ENCODE measurements around the gene RPS3A.
A peak's percentile ranks its signal among the peaks of the same experiment; 100 is the strongest.

The RPS3A gene

GRCh38 chr4:151099976-151100417, 569 bp downstream of the RPS3A start:
- TF ChIP-seq ZNF70 (CRISPR knock-in tag; IDR thresholded peaks at IDR 0.05) = no peak
- TF ChIP-seq PPARA (CRISPR knock-in tag; IDR thresholded peaks at IDR 0.05; ENCODE audit: borderline replicate concordance) = no peak
- TF ChIP-seq TCF4 (CRISPR knock-in tag; IDR thresholded peaks at IDR 0.05; ENCODE audit: borderline replicate concordance) = no peak
- no peak for TF ChIP-seq SNAI2 (CRISPR knock-in tag; IDR thresholded peaks at IDR 0.05)
- TF ChIP-seq PATZ1 (CRISPR knock-in tag; IDR thresholded peaks at IDR 0.05; ENCODE audit: borderline replicate concordance) = no peak
- peak; percentile 44 for ATAC-seq

- no peak for ATAC-seq
- TF ChIP-seq ZFP3 (CRISPR knock-in tag; IDR thresholded peaks at IDR 0.05) (no peak), ZNF70 (CRISPR knock-in tag; IDR thresholded peaks at IDR 0.05) (no peak), RARB (CRISPR knock-in tag; IDR thresholded peaks at IDR 0.05) (no peak), PATZ1 (CRISPR knock-in tag; IDR thresholded peaks at IDR 0.05; ENCODE audit: borderline replicate concordance) (no peak)
These were observed 1.1 kb downstream of the RPS3A start for GRCh38 chr4:151100531-151100930.

GRCh38 chr4:151103758-151104157, 4.3 kb downstream of the RPS3A start:
- ATAC-seq = no peak
- TF ChIP-seq ZC3H10 (CRISPR knock-in tag; IDR thresholded peaks at IDR 0.05) (no peak), CSDC2 (CRISPR knock-in tag; IDR thresholded peaks at IDR 0.05) (no peak), ZFP3 (CRISPR knock-in tag; IDR thresholded peaks at IDR 0.05) (no peak), GLIS3 (CRISPR knock-in tag; IDR thresholded peaks at IDR 0.05) (no peak), TSHZ2 (CRISPR knock-in tag; IDR thresholded peaks at IDR 0.05) (no peak), ARNTL (CRISPR knock-in tag; IDR thresholded peaks at IDR 0.05; ENCODE audit: borderline replicate concordance, low read depth) (no peak), ZFP30 (CRISPR knock-in tag; IDR thresholded peaks at IDR 0.05) (no peak), POU6F1 (CRISPR knock-in tag; IDR thresholded peaks at IDR 0.05; ENCODE audit: borderline replicate concordance, low read depth) (no peak), CSRNP3 (CRISPR knock-in tag; IDR thresholded peaks at IDR 0.05) (no peak), SNAI2 (CRISPR knock-in tag; IDR thresholded peaks at IDR 0.05) (no peak), ISL1 (CRISPR knock-in tag; IDR thresholded peaks at IDR 0.05) (no peak), ZNF70 (CRISPR knock-in tag; IDR thresholded peaks at IDR 0.05) (no peak), OSR1 (CRISPR knock-in tag; IDR thresholded peaks at IDR 0.05) (no peak)

- ATAC-seq = no peak
- TF ChIP-seq CSRNP3 (CRISPR knock-in tag; IDR thresholded peaks at IDR 0.05) = no peak
- TF ChIP-seq PATZ1 (CRISPR knock-in tag; IDR thresholded peaks at IDR 0.05; ENCODE audit: borderline replicate concordance) = no peak
- TF ChIP-seq ESRRG (CRISPR knock-in tag; IDR thresholded peaks at IDR 0.05) = no peak
- no peak for TF ChIP-seq PPARA (CRISPR knock-in tag; IDR thresholded peaks at IDR 0.05; ENCODE audit: borderline replicate concordance)
- no peak for TF ChIP-seq CREB5 (CRISPR knock-in tag; IDR thresholded peaks at IDR 0.05; ENCODE audit: low read depth)
- TF ChIP-seq BACH2 (CRISPR knock-in tag; IDR thresholded peaks at IDR 0.05; ENCODE audit: borderline replicate concordance) = no peak
- no peak for TF ChIP-seq ZFP3 (CRISPR knock-in tag; IDR thresholded peaks at IDR 0.05)
These were observed 5.2 kb downstream of the RPS3A start for GRCh38 chr4:151104621-151105020.
